Calu3 (cell line): ENCODE data around the gene THEM5. TPM values are rescaled to one million over a fixed set of nuclear protein-coding genes. Genes with fewer than 3 reads are reported as not detected.

Experiments
- BruUV-seq: library from RNA; stranded (reverse); fragments of 400-500 nt; replicated peaks from 2 replicates; lab custom pipeline; 2021; lab: Mats Ljungman, UMichigan
- CTCF ChIA-PET: fragments of 300-600 bp; sonication (Branson Sonifier 250); formaldehyde crosslinking; loops from one replicate; lab custom pipeline; 2022; ENCODE audit warnings: antibody characterized with exemption; lab: Charles Lee
- DNase-seq: peaks from one replicate; pipeline ENCODE4 v3.0.0; 2022
- H3K27ac Mint-ChIP-seq: one replicate; pipeline ENCODE4 v1.8.0; 2022; ENCODE audit warnings: mixed read lengths; ENCODE audit not compliant: unreplicated experiment
- H3K27me3 Mint-ChIP-seq: one replicate; pipeline ENCODE4 v1.8.0; 2022; ENCODE audit warnings: mixed read lengths; ENCODE audit not compliant: unreplicated experiment
- H3K36me3 Mint-ChIP-seq: one replicate; pipeline ENCODE4 v1.8.0; 2022; ENCODE audit warnings: mild to moderate bottlenecking, moderate library complexity, mixed read lengths; ENCODE audit not compliant: insufficient read depth, unreplicated experiment
- H3K4me1 Mint-ChIP-seq: one replicate; pipeline ENCODE4 v1.8.0; 2022; ENCODE audit warnings: mild to moderate bottlenecking, low read depth, mixed read lengths; ENCODE audit not compliant: unreplicated experiment
- H3K4me3 Mint-ChIP-seq: one replicate; pipeline ENCODE4 v1.8.0; 2022; ENCODE audit warnings: mild to moderate bottlenecking, low read depth, moderate library complexity, mixed read lengths; ENCODE audit not compliant: unreplicated experiment
- H3K9me3 Mint-ChIP-seq: one replicate; pipeline ENCODE4 v1.8.0; 2022; ENCODE audit warnings: low read depth, mixed read lengths; ENCODE audit not compliant: unreplicated experiment
- CTCF ChIP-seq: fragments of 200-600 bp; IDR thresholded peaks from one replicate; pipeline ENCODE4 v1.8.0; 2022; ENCODE audit warnings: antibody characterized with exemption; ENCODE audit not compliant: unreplicated experiment
- intact Hi-C: fragments of 100-400 bp; cut with micrococcal nuclease; formaldehyde crosslinking; loops from one replicate; pipeline ENCODE4 v1.10.0; 2022; ENCODE audit not compliant: unreplicated experiment
- total RNA-seq: library from RNA; stranded (reverse); gene quantifications from 2 replicates; pipeline ENCODE4 v1.2.3, GENCODE V29; 2022

The THEM5 gene
- total RNA-seq, 1 experiment from 2014 or later, result not detected

GRCh38 chr1:151809290-151809984 is 44.1 kb downstream of the THEM5 start:
- intact Hi-C loops, result no loop called here
- no peaks in the 10 kb centered on the region for H3K4me1 Mint-ChIP-seq
- DNase-seq, result no peak
- no TSS peak for BruUV-seq
- CTCF ChIA-PET, result interaction anchor here (0.7 kb wide), 1 partner anchor 12 kb away, joined by 3 read pairs; no protein-coding TSS in a partner anchor
- H3K4me3 Mint-ChIP-seq, result no peak overlapping the region
- no peak overlapping the region for H3K27ac Mint-ChIP-seq
- H3K27me3 Mint-ChIP-seq, result peaks cover 73% of the 10 kb centered on the region
- H3K36me3 Mint-ChIP-seq, result no peaks in the 10 kb centered on the region
- no peak for TF ChIP-seq CTCF
- H3K9me3 Mint-ChIP-seq, result no peaks in the 10 kb centered on the region

- H3K4me1 Mint-ChIP-seq, result no peaks in the 10 kb centered on the region
- CTCF ChIA-PET, result no interaction called here
- intact Hi-C loops, result no loop called here
- H3K27me3 Mint-ChIP-seq, result peaks cover 73% of the 10 kb centered on the region
- no peak for TF ChIP-seq CTCF
- no peak for DNase-seq
- no TSS peak for BruUV-seq
- H3K27ac Mint-ChIP-seq, result no peak overlapping the region
- no peaks in the 10 kb centered on the region for H3K9me3 Mint-ChIP-seq
- no peaks in the 10 kb centered on the region for H3K36me3 Mint-ChIP-seq
- no peak overlapping the region for H3K4me3 Mint-ChIP-seq
These were observed 45.7 kb downstream of the THEM5 start for GRCh38 chr1:151807766-151808165.

GRCh38 chr1:151807131-151807530 is 46.4 kb downstream of the THEM5 start:
- no peak for DNase-seq
- H3K4me3 Mint-ChIP-seq, result no peak overlapping the region
- H3K36me3 Mint-ChIP-seq, result no peaks in the 10 kb centered on the region
- intact Hi-C loops, result no loop called here
- peaks cover 71% of the 10 kb centered on the region for H3K27me3 Mint-ChIP-seq
- H3K9me3 Mint-ChIP-seq, result no peaks in the 10 kb centered on the region
- CTCF ChIA-PET, result no interaction called here
- no peaks in the 10 kb centered on the region for H3K4me1 Mint-ChIP-seq
- no peak overlapping the region for H3K27ac Mint-ChIP-seq
- TF ChIP-seq CTCF, result no peak
- no TSS peak for BruUV-seq

DNA sequence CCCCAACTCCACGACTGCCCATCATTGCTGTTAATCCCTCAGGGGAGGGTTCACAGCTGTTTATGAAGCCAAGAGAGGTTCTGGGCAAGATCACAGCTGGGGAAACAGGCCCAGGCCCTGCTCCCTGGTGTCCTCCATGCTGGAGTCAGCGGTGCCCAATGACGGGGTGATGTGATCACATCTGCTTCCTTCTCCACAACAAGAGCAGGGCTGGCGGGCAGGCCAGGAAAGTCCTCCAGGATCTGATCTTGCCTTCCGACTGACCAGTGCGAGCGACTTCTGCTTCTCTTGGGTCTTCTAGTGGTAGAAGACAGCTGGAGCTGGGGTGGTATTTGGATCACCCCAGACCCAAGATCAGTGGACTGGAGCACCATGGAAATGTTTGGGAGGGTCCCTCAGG is 47.3 kb downstream of the THEM5 start:
- no TSS peak for BruUV-seq
- intact Hi-C loops, result no loop called here
- no peak for DNase-seq
- H3K27ac Mint-ChIP-seq, result no peak overlapping the region
- peaks cover 71% of the 10 kb centered on the region for H3K27me3 Mint-ChIP-seq
- no peaks in the 10 kb centered on the region for H3K9me3 Mint-ChIP-seq
- CTCF ChIA-PET, result no interaction called here
- no peaks in the 10 kb centered on the region for H3K4me1 Mint-ChIP-seq
- TF ChIP-seq CTCF, result no peak
- H3K36me3 Mint-ChIP-seq, result no peaks in the 10 kb centered on the region
- H3K4me3 Mint-ChIP-seq, result no peak overlapping the region
